HG02623 (cell line): ENCODE results near the gene IGSF23.
"Not testable (repeated sequence)": the region's sequence is repeated elsewhere in the genome, so short reads cannot be mapped to it uniquely, and the experiment has no call there.

Experiments
- ATAC-seq: cut with Tn5 transposase; IDR thresholded peaks from one replicate; pipeline ENCODE4 v1.9.1; 2021; ENCODE audit warnings: moderate library complexity; ENCODE audit not compliant: unreplicated experiment

Gene IGSF23

DNA sequence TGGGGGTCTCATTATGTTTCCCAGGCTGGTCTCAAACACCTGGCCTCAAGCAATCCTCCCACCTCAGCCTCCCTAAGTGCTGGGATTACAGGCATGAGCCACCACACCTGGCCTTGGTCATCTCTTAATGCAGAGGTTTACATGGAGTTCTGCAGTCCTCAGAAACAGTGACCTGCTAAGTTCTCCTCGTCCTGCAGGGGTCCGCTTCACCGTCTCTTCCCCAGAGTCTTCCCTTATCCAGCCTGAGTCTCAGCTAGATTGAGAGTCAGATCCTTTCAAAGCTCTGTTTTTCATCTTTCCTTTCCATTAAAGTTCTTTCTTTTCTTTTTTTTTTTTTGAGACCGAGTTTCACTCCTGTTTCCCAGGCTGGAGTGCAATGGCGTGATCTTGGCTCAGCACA is 2.9 kb upstream of the IGSF23 start:
- not testable (repeated sequence) for ATAC-seq

DNA sequence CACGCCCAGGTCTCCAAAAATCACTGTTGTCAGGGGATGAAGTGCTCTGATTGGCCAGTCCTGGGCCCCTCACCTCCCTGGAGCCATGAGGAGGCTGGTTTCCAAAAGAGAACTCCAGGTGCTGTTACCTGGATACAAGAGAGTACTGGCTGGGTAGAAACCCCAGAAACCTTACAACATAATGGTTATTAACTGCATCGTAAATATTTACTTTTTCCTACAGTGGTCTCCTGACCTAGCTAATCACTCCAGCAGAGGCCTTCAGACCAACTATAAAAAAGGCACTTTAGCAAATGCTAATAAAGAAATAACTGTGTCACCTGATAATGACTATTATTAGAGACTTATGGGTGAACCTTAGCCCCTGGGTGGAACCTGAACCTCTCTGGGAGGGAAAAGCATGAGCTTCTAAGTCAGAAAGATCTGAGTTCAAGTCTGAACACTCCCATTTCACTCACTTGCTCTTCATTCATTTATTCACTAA is 1.5 kb upstream of the IGSF23 start:
- ATAC-seq = no peak

DNA sequence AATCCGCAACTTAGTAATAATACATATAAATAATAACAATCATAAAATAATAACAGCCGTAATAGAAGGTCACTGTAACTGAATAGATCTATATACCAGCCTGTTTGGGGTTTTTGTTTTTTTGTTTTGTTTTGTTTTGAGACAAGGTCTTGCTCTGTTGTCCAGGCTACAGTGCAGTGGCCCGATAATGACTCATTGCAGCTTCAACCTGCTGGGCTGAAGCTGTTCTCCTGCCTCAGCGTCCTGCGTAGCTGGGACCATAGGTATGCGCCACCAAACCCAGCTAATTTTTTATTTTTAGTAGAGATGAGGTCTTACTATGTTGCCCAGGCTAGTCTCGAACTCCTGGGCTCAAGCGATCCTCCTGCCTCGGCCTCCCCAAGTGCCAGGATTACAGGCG is 950 bp downstream of the IGSF23 start:
- ATAC-seq = no peak

DNA sequence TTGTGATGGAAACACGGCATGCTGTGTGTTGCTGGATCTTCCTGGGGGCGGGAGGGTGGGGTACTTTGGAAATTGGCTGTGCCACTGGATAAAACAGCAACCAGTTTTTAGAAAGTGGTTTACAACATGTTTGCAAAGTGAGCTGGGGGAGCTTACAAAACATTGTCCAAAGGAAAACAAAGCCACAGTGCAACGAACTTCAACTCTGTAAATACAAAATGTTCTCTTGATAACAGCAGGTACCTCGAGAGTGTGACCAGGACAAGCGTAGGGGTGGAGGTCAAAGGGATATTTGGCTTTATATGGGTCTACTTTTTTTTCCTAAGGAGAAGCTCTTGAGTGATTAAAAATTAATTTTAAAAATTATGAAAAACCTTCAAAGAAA is 2.5 kb downstream of the IGSF23 start:
- ATAC-seq = no peak

DNA sequence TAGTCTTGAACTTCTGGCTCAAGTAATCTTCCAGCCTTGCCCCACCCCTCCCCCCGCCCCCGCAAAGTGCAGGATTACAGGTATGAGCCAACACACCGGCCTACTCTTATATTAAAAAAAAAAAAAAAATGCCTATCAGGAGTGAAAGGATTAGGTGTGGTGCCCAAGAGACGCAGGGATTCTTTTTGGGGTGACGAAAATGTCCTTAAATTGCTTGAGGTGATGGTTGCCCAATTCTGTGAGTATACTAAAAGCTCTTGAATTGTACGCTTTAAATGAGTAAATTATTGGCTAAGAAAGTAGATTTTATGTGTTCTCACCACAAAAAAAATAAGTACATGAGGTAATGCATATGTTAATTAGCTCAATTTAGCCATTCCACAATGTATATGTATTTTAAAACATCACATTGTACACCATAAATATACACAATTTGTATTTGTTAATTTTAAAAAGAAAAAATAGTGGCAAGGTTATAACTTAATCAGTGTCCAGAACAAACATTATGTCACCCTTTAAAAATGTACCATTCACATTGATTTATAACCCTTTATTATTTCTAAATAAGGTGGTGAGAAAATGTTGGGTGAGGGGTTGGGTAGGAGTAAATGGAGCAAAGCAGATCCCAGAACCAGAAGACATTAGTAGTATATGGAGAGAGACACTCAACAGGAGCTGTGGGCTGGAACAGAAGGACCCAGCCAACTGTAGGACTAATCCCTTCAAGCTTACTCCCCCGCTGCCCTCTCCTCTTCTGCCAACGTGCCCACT is 3.9 kb downstream of the IGSF23 start:
- ATAC-seq = no peak

DNA sequence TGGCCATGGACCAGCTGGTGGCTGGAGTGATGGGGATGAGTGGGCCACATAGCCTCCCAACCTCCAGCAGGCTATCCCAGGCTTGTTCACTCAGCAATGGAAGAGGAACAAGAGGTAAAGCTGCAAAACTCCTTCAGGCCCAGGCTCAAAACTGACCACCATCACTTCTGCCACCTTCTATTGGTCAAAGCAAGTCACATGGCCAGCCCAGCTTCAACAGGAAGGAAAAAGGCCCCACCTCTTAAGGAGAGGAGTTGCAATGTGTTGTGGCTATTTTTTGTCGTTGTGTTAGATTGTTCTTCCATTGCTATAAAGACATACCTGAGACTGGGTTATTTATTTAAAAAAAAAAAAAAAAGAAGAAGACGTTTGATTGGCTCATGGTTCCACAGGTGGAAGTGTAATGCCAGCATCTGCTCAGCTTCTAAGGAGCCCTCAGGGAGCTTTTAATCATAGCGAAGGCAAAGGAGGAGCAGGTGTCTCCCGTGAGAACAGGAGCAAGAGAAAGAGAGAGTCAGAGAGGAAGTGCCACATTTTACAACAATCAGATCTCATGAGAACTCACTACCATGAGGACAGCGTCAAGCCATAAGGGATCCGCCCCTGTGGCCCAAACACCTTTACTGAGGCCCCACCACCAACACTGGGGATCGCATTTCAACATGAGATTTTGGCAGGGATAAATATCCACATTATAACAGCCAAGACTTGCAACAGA is 5.4 kb downstream of the IGSF23 start:
- no peak for ATAC-seq

DNA sequence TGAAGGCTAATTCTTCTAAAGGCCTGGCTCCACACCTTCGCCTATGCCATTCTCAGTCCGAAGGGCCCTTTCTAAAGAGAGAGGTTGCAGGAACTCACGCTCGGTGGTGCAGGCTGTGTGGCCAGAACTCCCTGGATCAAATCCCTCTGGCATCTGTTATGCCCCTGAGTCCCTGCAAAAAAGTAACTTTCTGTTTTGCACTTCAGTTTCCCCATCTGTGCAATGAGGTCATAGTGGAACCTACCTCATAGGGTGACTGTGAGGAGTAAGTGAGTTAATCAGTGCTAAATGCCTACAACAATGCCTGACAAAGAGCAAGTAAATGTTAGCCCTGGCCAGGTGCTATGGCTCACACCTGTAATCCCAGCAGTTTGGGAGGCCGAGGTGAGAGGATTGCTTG is 7.3 kb downstream of the IGSF23 start:
- no peak for ATAC-seq

DNA sequence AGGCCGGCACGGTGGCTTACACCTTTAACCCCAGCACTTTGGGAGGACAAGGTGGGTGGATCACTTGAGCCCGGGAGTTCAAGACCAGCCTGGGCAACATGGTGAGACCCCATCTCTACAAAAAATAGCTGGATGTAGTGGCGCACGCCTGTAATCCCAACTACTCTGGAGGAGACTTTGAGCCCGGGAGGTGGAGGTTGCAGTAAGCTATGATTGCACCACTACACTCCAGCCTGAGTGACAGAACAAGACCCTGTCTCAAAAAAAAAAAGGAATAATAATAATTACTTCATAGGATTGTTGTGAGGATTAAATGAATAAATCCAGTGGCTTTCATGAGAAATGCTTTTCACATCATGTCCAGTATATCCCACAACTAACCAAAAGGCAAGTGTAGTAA is 8.0 kb downstream of the IGSF23 start:
- ATAC-seq = no peak

DNA sequence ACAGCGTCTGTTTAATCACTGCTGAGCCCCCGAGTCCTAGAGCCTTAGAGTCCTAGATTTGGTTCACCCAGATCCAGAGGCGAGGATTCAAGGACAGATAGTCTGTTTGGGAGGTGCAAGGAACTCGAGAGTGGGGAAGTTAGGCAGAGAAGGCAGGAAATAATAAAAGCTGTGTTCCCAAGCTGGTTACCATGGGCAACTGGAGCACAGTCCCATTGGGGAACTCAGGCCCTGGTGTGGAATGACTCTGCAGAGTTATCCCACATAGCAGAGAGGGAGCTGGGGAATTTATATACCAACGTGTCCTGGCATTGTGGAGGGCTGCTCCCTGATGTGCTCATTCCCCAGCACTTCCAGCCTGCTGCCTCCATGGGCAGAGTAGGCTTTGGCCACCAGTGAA is 9.7 kb downstream of the IGSF23 start:
- no peak for ATAC-seq

DNA sequence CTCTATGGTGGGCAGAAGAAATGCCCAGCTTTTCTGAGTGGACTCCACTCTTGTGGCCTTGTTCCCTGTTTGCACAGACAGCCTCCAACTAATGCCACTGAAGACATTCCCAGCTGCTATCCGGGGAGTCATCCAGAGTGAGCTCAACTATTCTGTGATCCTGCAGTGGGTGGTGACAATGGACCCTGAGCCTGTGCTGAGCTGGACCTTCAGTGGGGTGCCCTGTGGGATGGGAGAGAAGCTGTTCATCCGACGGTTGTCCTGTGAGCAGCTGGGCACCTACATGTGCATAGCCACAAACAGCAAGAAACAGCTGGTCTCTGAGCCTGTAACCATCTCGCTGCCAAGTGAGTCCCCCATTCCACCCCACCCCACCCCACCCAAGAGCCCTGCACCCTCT is 10.3 kb downstream of the IGSF23 start:
- ATAC-seq = no peak

DNA sequence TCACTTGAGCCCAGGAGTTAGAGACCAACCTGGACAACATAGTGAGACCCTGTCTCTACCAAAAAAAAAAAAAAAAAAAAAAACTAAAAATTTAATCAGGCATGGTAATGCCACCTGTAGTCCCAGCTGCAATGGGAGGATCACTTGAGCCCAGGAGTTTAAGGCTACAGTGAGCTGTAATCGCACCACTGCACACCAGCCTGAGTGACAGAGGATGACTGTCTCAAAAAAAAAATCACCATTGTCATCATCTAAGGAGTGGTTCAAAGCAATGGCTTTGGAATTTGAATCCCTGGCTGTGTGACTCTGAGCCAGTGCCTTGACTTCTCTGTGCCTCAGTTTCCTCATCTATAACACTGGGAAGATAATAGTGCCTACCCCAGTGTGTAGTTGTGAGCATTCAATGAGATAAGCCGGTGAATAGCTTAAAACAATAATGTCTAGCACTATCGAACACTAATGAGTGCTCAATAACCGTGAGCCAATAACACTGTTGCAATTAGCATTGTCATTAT is 11.5 kb downstream of the IGSF23 start:
- no peak for ATAC-seq

DNA sequence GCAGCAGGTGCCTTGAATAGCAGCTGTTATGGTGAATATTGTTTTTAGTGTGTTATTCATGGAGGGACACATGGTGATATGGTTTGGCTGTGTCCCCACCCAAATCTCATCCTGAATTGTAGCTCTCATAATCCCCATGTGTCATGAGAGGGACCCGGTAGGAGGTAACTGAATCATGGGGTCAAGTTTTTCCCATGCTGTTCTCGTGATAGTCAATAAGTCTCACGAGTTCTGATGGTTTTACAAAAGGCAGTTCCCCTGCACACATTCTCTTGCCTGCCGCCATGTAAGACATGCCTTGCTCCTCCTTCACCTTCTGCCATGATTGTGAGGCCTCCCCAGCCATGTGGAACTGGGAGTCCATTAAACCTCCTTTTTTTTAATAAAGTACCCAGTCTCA is 12.3 kb downstream of the IGSF23 start:
- not testable (repeated sequence) for ATAC-seq

DNA sequence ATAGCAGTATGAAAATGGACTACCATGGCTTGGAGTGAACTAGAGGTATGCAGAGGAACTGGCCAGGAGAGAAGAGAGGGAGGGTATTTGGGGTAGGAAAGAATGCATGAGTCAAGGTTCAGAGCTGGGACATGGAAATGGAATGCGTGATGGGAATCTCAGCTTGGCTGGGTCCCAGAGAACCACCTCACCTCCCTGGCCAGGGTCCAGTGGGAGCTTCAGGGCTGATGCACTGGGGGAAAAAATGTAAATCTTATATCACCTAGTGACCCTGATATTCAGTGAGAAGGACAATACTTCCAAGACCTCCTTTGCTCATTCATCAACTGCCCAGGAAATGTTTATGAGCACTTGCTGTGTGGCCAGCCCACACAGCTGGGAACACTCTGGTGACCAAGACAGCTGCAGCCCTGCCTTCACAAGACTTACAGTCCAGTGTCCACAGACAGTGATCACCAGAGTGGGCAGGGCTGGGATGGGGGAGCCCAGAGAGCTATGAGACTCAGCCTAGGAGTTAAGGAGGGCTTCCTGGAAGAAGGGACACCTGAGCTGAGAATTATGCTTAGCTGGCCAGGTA is 12.8 kb downstream of the IGSF23 start:
- ATAC-seq = no peak

DNA sequence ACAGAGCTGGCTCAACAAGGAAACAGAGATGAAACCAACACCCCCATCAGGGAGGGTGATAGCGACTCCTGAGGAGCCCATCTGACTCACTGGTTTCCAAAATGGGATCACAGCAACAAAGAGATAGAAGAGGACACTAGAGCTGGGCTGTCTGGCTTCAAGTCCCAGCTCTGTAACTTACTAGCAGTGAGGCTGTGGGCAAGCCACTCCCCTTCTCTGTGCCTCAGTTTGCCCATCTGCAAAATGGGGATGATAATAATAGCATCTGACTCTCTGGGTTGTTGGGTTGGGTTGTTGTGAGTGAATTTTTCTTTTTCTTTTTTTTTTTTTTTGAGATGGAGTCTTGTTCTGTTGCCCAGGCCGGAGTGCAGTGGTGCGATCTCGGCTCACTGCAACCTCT is 14.3 kb downstream of the IGSF23 start:
- no peak for ATAC-seq

DNA sequence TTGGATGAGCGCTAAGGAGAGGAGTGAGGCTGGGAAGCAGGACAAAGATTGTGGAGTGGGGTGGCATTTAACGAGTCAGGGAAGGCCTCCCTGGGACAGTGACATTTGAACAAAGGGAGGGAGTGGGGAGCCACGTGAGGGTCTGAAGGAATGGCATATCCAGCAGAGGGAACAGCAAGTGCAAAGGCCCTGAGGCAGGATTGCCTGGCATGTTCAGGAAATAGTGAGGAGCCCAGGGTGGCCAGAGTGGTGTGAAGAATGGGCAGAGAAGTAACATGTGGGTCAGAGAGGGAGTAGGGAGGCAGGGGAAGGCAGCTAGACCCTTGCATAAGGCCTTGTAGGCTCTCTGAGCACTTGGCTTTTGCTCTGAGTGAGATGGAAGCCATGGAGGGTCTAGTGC is 15.4 kb downstream of the IGSF23 start:
- no peak for ATAC-seq

DNA sequence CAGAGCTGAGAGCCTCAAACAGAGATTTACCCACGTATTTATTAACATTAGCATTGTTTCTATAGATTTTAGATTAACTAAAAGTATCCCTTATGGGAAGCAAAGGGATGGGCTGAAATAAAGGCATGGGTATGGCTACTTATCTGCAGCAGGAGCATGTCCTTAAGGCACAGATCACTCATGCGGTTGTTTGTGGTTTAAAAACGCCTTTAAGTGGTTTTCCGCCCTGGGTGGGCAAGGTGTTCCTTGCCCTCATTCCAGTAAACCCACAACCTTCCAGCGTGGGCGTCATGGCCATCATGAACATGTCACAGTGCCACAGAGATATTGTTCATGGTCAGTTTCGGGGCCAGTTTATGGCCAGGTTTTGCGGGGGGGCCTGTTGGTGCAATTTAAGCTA is 18.2 kb downstream of the IGSF23 start:
- not testable (repeated sequence) for ATAC-seq

DNA sequence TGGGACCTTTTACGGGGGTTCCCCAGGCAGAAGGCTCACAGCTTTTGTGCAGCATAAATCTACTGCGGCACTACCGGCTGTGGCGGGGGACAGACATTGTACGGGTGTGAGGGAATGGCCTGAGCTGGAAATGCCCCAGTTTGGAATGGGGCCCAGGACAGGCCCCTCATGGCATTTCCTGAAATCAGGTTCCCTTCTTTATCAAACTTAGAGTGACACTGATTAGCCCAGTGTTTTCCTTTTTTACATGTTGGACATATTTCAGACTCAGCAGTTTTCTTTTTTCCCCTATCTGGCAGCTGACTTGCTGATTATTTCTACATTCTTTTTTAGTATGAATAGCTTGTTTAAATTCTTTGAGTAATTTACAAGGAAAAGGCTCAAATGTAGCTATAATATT is 20.7 kb downstream of the IGSF23 start:
- not testable (repeated sequence) for ATAC-seq

DNA sequence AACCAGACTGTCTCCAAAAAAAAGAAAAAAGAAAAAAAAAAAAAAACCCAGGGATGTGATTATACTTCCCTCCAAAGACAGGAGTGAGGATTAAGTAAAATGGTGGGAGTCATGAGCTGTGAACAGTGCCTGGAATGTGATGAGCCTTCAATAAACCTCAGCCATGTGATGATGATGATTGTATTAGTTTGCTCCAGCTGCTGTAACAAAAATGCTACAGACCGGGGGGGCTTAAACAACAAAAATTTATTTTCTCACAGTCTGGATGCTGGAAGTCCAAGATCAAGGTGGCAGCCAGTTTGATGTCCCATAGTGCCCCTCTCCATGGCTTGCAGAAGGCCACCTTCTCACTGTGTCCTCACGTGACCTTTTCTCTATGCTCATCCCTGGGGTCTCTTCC is 21.4 kb downstream of the IGSF23 start:
- ATAC-seq = no peak

DNA sequence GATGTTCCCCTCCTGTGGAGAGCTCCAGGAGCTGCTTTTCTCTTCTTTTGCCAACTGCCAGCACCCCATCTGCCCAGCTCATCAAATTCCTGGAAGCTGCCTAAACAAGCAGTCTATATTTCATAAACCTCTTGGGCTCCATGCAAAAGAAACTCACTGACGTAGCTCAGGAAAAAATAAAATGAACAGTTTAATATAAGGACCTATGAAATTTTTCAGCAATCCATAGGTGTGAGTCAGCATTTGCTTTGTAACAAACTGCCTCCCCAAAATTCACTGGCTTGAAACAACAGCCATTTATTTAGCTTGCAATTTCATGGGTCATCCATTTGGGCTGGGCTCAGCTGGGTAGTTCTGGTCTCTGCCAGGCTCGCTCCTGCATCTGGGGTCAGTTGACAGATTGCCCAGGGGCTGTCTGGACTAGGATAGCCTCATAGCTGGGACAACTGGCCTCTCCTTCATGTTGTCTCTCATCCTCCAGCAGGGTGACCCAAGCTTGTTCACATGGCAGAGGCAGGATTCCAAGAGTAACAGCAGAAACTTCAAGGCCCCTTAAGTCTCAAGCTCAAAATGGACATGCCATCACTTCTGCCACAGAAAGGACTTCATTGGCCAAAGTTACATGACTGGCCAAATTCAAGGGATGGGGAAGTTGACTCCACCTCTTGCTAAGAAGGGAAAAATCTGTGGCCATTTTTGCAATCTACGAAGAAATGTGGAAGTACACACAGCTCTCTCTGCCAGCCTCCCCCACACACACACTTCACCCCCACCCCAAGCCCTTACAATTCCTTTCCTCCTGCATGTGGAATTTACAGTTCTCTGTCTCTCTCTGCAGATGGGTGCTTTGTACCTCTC is 22.4 kb downstream of the IGSF23 start:
- no peak for ATAC-seq

DNA sequence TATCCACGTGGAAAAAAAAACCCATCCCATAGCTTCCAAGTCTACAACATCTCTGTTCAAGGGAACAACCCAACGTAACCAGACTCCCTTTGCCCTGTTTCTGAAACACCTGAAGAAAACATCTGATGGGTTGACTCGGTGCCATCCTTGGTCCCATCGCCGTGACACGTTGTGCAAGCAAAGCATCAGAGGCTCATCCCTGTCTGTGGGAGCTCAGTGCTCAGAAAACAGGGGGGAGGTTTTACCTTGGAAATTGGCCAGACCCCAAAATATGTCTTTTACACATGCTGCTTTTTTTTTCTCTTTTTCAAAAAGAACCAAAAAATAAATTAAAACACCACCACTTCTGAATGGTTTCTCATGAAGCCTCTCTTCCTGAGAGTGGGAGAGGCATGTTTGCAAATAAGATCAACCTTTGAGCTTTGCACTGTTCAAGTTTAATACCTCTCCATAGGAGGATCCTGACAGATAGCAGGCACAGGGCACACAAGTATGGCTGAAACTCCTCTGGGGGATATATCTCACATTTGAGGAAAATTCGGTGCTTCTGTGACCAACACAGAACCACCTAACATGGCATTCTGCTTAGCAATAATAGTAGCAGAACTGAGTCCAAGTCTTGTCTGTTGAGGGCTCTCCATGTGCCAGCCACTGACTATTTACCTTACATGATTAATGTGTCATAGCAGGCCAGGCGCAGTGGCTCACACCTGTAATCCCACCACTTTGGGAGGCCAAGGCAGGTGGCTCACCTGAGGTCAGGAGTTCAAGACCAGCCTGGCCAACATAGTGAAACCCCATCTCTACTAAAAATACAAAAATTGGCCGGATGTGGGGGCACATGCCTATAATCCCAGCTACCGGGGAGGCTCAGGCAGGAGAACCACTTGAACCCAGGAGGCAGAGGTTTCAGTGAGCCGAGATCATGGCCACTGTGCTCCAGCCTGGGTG is 23.4 kb downstream of the IGSF23 start:
- ATAC-seq = no peak
